A172 (cell line): ENCODE data around the gene POLE3. TPM values are rescaled to one million over a fixed set of nuclear protein-coding genes. Genes with fewer than 3 reads are reported as not detected.
"Not testable (repeated sequence)": the region's sequence is repeated elsewhere in the genome, so short reads cannot be mapped to it uniquely, and the experiment has no call there.

Experiments used
- DNase-seq: peaks from one replicate; pipeline ENCODE4 v3.0.0-alpha.2; 2015; ENCODE audit warnings: low spot score
- total RNA-seq: library from RNA; depleted of rRNA; stranded (reverse); fragments of >200 nt; shearing (Covaris generic); gene quantifications from 2 replicates; pipeline ENCODE4 v1.2.3, GENCODE V29; 2014

The POLE3 gene
- total RNA-seq, 1 experiment from 2014 or later = 87.5 TPM

DNA sequence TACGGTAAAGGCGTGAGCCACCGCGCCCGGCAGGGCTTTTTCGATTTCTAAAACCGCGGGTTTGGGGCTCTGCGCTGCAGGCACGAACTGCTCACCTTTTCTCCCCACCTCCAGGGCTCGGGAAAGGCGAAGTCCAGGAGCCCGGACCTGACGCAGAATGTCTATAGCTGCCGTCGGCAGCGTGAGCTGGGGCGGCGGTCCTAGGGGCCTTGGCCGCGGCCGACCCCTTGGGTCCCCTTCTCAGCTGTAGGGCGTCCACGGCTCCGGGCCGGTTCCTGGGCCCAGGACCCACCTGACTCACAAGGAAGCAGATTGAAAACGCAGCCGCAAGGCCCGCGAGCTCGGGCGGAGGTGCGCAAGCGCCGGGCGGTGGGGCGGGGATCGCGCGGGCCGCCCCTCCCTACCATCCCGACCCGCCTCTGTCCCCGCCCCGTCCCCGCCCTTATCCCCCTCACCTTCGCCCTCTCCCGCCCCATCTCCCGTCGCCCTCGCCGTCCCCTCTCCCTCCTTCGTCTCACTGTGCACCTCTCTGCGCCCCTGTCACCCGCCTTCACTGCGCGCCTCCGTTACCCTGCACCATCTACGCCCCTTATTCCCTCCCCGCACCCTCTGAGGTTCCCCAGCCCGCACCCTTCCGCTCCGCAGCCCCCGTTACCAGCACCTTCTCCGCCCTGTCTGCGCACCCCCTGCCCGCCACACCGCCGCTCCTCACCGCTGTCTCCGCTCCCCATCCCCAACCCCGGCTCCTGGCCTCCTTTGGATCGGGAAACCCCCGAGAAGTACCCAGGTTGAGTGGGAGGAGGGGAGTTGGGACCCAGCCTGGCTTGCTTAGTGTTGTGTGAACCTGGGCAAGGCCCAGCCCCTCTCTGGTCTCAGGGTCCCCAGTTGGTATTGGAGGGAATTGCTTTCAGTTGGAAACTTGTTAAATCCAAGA is 33.6 kb downstream of the POLE3 start, which contains the start of gene HDHD3:
Gene HDHD3, minus strand, starts transcription at position 353 of the 934 bp plus-strand sequence. CDS start 2,632 bp downstream, outside the sequence.
- peak; percentile 62 for DNase-seq

DNA sequence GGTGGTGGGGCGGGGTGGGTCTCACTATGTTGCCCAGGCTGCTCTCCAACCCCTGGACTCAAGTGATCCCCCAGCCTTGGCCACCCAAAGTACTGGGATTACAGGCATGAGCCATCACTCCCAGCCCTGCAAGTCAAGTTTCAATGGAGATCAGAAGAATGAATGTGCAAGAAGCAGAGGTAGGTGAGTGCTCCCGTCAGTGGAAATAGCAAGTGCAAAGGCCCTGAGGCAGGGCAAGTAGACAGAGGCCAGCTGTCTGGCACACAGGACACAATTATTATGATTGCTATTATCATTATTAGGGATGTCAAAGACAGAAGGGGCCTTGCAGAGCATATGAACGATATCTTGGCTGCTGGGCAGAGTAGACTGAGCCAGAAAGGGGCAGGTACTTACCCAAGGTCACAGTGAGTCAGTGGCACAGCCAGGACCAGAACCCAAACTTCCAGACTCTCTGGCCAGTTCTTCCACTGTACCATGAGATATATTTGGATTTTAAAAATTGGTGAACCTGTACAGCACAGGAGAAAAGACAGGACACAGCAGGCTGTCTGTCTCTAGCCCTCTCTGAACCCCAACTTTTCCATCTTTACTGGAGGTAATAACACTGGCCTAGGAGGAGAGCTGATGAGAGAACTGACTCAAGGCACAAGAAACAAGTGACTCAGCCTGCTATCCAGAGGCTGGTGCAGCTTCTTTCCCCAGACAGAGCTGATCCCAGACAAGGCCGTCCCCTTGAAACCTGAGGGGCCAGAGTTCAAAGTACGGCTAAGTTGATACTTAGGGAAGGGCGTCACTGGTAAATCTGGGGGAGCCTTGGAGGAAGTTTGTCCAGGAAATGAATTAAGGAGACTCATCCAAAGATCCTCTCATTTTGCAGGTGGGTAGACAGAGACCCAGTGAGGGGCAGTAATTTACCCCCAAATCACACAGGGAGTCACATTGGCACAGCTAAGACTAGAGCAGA is 35.1 kb downstream of the POLE3 start:
- no peak for DNase-seq

DNA sequence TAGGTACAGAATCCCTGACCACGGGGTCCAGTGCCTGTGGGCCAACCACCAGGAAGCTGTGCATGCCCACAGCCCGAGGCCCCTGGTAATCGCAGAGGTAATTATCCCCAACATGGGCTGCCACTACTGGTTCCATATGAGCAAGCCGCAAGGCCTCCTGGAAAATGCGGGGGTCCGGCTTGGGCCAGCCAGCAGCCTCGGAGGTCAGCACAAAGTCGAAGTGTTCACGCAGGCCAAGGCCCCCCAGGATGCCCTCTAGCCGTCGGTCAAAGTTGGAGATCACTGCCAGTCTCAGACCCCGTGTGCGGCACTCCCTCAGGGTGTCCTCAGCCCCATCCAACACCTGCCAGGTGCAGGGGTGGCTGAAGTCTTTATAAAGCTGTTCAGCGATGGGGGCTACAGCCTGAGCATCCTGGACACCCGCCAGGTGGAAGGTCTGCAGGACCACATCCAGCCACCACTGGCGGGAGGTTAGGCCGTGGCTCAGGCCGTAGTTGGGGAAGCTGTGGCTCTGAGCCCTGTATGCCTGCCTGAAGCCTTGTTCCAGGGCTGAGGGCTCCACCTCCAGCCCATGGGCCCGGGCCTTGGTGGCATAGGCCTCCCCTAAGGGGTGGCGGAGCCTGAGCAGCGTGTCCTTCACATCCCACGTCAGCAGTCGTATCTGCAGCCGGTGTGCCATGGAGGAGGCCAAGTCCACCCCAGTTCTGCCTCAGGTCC is 36.6 kb downstream of the POLE3 start:
- DNase-seq = no peak

DNA sequence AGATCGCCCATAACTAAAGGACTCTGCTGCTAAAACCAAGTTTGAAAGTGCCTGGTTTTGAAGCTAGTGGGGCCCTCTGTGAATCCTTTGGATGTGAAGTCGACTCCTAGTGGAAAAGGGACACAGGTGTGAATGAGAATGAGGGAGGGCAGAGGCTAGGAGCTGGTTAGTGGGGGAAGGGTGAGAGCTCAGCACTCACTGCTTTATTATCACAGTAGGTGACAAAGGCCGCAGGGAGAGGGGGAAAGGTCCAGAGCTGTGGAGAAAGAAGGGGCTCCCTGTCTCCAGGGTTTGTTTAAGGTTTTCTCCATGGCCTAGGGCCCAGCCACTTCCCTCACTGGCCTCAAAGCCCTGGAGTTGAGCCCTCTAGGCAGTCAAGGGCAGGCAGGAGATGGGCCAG is 37.2 kb downstream of the POLE3 start:
- DNase-seq = no peak

DNA sequence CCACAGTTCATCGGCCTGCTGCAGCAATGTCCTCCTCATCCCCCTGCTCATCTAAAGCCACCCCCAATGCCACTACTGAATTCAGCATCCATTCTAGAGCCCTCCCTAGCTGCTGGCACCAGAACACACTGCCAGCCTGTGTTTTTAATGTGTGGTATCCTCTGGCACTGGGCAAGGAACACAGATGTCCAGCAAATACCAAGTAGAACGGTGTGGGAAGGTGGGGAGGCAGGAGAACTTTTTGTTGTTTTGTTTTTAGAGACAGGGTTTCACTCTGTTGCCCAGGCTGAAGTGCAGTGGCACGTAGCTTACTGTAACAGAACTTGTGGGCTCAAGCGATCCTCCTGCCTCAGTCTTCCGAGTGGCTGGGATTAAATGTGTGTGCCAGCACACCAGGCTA is 38.4 kb downstream of the POLE3 start:
- DNase-seq = no peak

DNA sequence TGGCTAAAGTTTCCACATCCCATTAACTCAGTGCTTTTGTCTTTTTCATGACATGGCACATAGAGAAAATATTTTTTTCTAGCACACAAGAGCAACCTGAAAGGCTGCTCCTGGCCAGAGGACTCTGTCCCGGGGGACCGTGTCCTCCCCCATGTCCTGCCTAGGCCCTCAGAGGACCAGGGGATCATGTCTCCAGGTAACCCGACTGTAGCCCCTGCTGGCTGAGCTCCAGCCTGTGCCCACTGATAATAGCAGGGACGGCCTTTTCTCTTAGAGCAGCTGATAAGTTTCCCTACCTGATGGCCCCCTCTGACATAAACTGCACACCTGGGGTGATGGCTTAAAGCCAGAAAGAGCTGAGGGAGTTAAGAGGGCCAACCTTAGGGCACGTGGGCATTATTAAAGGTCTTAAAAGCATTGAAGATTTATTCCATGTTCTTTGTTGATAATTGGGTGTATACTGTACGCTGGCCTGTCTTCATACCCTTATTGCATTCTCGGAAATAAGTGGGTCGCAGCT is 39.6 kb downstream of the POLE3 start:
- no peak for DNase-seq

DNA sequence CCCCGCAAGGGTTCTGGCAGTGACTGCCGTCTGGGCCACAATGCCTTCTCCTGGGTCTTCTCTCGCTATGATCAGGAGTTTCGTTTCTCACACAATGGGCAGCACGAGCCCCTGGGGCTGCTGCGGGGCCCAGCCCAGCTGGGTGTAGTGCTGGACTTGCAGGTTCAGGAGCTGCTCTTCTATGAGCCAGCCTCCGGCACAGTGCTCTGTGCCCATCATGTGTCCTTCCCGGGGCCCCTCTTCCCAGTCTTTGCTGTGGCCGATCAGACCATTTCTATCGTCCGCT is 40.7 kb downstream of the POLE3 start:
- no peak for DNase-seq

DNA sequence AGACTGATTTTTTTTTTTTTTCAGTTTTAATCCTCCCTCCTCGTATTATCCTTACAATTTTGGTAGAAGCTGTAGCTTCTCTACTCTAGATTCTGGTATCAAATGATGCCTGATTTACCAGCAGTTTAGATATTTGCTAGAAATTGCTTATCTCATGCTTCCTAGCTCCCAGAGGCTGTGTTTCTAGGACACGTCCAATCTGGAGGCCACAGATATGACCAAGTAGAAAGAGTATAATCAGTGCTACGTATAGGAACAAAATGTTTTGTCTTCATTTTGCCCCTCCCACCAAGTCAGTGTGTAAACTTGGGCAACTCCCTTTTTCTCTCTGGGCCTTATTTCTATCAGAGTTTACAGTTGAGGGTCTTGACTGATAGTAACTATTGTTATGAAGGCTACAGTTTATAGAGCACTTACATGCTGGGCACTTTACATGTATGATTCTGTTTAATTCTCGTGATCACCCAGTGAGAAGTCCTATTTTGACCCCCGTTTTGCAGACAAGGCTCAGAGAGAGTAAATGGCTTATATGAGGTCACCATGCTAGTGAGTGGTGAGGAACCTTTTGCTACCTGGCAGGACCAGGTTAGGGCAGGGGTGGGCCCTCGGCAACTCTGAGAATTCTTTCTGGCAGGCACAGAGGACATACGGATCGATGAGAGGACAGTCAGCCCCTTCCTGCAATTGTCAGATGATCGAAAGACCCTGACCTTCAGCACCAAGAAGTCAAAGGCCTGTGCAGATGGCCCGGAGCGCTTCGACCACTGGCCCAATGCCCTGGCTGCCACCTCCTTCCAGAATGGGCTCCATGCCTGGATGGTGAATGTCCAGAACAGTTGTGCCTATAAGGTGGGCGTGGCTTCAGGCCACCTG is 41.3 kb downstream of the POLE3 start:
- no peak for DNase-seq

DNA sequence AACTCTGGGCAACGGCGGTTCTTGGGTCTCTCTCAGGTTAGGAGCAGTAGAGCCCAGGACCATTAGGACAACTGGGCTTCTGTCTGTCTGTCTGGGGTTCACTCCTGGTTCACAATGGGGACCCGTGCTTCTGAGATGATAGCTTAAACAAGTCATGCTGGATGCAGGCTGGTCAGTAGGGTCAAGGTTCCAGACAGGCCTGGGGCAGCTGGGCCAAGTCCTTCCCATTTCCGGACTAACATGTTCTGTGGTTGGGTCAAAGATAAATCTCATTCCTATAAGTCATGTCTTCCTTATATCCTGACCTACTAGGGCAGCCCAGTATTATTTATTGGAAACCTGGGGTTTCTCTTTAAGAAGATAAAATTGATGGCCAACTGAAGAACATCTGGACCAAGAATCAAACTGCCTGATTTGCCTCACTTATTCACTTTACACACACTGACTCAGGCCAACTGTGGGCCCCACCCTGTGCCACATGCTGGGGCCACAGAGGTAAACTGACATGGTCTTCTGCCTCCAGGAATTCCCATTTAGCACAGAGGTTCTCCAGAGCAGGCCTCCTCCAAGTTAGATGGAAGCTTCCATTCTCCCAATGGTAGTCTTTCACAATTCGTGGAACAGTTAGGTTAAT is 42.0 kb downstream of the POLE3 start:
- no peak for DNase-seq

DNA sequence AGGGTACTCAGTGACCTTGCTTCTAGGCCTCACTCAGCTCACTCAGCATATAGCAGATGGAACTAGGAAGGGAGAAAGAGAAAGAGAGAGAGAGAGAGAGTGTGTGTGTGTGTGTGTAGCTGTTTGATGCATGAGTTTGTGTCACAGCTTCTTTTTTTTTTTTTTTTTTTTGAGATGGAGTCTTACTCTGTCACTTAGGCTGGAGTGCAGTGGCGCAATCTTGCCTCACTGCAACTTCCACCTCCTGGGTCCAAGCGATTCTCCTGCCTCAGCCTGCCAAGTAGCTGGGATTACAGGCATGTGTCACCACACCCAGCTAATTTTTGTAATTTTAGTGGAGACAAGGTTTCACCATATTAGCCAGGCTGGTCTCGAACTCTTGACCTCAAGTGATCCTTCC is 44.8 kb downstream of the POLE3 start:
- DNase-seq = not testable (repeated sequence)

DNA sequence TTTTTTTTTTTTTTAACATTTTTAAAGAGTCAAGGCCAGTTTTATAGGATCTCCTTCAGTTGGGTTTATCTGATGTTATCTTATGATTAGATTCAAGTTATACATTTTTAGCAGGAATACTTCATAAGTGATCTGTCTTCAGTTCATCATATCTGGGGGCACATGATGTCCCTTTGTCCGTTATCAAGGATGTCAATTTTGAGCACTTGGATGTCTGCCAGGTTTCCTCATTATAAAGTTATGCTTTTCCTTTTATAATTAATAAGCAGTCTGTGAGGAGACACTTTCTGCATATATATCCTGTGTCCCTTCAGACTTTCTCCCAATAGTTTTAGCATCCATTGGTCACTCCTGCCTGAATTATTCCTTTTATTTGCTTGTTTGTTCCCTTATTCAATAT is 45.5 kb downstream of the POLE3 start:
- DNase-seq = no peak

DNA sequence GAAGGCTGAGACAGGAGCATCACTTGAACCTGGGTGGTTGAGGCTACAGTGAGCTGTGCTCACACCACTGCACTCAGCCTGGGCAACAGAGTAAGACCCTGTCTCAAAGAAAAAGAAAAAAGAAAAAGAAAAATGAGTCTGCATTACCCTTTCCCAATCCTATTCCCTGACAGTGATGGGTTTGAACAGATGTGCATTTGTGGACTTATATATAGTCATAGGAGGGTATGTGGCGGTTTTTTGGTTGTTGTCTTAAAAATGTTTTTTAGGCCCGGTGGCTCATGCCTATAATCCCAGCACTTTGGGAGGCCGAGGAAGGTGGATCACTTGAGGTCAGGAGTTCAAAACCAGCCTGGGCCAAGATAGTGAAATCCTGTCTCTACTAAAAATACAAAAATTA is 47.1 kb downstream of the POLE3 start:
- no peak for DNase-seq

DNA sequence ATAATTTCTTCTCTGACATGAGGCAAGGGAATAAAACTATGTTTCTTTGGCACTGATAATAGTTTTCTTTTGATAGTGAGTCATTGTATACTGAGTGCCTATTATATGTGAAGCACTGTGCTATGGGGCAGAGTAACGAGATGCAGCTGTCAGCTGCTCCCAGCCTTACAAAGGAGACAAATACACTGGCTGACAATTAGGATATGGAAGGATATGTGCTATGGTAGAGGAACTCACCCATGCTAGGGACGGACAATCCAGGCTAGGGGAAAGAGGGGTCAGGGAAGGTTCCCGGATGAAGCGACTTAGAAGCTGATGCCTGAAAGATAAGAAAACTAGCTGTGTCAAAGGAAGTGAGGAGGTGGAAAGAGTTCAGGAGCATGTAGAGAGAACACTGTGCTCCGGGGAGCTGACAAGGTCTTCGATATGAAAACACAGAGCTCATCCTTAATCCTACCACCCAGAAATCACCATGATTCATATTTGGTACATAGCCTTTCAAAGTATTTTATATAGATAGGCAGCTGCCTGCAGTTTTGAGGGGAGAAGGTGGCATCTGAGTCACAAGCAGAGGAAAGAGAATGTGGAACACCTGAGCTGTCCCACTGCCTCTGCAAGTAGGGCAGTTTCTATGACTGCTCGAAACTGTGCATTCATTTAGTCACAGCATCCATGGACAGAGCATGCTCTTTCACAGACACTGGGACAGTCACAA is 49.0 kb downstream of the POLE3 start:
- DNase-seq = no peak

DNA sequence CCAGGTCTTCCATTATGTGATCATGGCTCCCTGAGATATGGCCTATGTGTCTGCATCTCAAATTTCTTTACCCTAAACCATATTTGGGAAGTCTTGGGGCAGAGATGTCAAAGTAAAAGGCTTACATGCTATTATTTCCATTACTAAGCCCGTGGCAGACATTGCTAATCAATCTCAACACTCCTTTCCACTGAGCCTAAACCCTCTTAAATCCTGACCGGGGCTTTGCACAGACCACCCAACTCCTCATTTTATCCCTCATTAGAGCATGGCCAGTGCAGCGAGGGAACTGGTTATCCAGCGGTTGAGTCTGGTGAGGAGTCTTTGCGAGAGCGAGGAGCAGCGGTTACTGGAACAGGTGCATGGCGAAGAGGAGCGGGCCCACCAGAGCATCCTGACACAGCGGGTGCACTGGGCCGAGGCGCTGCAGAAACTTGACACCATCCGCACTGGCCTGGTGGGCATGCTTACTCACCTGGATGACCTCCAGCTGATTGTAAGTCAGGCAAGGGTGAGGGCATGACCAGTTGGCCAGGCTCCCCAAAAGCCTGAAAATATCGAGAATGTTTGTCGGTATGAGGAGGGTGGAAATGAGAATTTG is 50.1 kb downstream of the POLE3 start:
- no peak for DNase-seq

DNA sequence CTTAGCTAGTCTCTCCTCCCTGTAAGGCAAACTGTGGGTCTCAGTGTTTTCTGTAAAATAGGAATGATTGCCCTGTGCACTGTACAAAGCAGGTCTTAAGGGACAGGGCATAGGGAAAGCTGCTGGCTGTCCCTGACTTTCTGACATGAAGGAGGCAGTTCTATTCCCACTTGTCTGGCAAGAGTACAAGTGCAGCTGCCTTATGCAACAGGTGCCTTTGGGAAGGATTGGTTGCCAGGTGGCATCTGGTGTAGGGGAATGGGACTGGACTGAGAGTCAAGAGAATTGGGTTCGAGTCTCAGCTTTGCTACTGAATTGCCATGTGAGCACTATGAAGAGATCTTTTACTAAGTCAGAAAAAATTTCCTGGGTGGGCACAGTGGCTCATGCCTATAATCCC is 51.1 kb downstream of the POLE3 start:
- DNase-seq = no peak
